Measurements from ENCODE around the gene GLS2.
A peak's percentile ranks its signal among the peaks of the same experiment; 100 is the strongest.
"Not testable (repeated sequence)": the region's sequence is repeated elsewhere in the genome, so short reads cannot be mapped to it uniquely, and the experiment has no call there.

GLS2 gene

GRCh38 chr12:56493409-56494105 is 5.6 kb upstream of the GLS2 start:
- not testable (repeated sequence) for DNase-seq (ENCODE audit: low read depth)

DNA sequence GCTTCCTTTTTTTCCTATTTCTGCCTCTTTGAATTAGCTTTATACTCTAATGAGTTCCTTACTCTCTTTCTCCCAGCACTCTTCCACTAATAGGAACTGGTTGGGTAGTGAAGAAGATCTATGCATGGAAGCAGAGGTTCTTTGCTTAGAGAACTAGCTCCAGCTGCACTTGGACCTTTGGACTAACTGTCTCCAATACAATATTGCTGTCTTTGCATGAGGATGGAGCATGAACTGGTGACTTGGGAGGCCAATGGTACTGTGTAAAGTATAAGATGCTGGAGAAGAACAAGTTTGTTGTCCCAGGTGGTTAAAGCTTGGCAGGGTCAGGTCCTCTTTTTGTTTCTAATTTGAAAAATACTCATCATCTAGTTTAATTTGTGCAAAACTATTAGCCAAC is 2.4 kb upstream of the GLS2 start:
- DNase-seq (ENCODE audit: low read depth) = no peak

- DNase-seq (ENCODE audit: low read depth) = no peak
These were observed 417 bp downstream of the GLS2 start for GRCh38 chr12:56487448-56488040.

DNA sequence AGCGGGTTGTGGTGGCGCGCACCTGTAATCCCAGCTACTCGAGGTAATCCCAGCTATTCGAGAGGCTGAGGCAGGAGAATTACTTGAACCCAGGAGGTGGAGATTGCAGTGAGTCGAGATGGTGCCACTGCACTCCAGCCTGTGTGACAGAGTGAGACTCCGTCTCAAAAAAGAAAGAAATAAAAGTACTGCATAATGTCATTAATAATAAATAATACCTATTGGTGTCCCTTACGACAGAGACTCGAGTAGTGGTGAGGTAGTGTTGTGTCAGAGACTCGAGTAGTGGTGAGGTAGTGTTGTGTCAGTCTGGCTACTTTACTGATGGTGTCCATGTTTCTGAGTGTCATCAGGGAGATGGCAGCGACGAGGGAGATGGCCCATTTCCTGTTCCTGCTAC is 1.3 kb downstream of the GLS2 start:
- DNase-seq (ENCODE audit: low read depth) = no peak

DNA sequence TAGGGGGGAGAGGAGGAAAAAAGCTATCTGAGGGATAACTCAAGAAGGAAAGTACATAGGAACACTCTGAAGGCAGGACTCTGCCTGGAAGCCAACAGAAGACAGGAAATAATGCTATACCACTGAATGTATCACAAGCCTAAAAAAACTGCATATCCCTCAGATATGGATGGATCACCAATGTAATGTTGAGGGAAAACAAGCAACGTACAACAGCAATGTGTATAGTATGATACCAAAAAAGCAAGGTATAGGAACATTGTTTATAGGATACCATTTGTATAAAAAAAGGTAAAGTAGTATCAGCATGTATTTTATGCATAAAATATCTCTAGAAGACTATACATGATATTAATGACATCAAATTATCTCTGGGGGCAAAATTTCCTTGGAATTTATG is 3.4 kb downstream of the GLS2 start:
- DNase-seq (ENCODE audit: low read depth) = no peak

GRCh38 chr12:56479625-56480024 is 8.3 kb downstream of the GLS2 start:
- DNase-seq (ENCODE audit: low read depth) = no peak

DNA sequence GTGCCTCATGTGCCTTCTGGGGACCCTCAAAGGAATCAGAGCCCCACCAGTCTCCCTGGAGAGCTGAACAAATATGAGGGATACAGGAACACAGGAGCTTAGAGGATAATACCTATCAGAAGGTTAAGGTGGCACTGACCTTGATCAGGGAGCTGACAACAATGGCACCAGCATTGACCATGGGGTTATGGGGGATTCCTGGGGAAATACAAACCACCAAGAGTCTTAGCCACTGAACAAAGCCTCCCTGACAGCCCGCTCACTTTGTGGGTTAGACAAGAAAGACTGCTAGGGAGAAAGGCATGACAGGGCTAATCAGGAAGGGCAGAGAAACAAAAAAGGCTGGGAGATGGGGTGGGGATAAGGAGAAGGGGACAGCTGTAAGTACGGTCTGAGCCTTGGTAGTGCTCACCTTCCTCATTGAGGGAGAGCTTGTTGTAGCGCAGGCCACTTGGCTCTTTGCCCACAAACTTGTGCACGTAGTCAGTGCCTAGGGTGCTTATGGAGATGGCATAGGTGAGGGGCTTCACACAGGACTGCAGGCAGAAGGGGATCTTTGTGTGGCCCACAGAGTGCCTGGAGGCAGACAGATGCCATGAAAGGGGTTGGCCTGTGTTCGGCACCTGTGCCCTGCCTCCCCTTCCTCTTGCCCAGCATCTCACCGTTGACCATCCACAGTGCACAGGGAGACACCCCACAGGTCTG is 10.3 kb downstream of the GLS2 start:
- no peak for DNase-seq (ENCODE audit: low read depth)

DNA sequence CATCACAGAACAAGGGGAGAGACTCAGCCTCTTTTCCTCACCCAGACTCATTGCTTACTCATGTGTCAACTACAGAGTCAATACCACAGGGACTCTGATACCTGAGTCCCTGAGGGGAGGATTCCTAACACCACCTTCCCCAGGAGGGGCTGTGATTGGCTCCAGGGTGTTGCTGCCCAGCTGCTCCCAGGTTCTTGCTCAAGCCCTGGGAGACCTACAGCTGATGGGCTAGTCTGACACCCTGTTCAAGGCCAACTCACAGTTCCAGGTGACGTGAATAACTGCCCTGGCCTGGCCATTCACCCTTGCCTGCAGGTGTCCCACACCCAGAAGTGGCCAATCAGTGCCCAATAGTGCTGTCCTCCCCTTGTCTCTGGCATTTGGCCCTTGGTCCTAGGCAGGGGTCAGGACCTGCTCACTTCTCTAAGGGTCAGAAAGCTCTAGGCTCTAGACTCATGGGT is 11.0 kb downstream of the GLS2 start:
- DNase-seq (ENCODE audit: low read depth) = no peak

- no peak for DNase-seq (ENCODE audit: low read depth)
These were observed 11.8 kb downstream of the GLS2 start for GRCh38 chr12:56476143-56476542.

DNA sequence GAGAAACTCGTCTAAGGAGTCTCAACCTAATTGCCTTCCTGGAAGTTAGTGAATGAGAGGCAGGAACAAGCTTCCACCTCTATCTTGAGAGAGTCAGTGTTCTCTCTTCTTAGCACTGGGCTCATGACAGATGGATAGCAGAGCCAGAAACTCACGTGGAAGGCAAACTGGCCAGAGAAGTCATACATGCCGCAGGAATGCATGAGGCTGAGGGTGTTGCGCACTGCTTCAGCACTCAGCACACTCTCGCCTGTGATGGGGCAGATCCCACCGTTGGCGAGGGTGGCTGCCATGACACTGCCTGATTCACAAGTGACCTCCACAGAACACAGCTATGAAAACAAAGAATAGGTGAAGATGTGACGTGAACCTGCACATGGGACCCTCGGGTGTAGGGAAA is 13.6 kb downstream of the GLS2 start:
- no peak for DNase-seq (ENCODE audit: low read depth)

- DNase-seq (ENCODE audit: low read depth) = no peak
These were observed 18.7 kb downstream of the GLS2 start for GRCh38 chr12:56469007-56469930.

DNA sequence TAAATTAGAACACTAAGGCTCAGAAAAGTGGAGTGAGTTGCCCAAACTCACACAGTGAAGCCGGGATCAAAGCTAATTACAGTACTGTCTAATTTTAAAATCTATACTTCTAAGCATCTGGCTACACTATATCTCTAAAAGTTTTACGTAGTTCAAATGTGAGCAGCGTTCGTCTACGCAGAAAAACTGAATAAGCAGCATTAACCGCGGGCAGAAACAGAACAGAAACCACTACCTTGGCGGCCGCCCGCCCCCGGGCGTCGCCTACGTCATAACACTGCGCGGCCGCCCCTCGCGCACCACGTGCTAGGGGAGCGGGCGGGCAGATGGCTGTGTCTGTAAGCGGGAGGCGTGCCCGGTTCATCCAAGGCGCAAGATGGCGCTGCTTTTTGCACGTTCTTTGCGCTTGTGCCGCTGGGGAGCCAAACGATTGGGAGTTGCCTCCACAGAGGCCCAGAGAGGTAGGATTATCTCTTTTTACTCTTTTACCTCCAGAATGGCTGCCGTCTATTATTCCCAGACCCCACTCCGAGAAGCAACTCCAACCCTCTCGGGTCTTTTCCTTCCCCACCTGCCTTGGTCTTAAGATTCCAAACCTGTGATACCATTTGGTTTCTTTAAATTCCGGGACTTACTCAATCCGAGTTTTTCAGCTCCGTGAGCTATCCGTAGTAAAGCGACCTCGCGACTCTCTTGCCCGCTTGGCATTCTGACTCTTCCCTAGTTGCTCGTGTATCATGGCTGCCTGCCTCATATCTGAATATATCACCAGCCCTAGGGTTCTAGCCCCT is 19.6 kb downstream of the GLS2 start, which contains the start of gene SPRYD4:
Gene SPRYD4 (plus strand): TSS at position 363 of the 791 bp plus-strand sequence. CDS start 14 bp downstream, at position 377.
- peak; percentile 86 for DNase-seq (ENCODE audit: low read depth)

DNA sequence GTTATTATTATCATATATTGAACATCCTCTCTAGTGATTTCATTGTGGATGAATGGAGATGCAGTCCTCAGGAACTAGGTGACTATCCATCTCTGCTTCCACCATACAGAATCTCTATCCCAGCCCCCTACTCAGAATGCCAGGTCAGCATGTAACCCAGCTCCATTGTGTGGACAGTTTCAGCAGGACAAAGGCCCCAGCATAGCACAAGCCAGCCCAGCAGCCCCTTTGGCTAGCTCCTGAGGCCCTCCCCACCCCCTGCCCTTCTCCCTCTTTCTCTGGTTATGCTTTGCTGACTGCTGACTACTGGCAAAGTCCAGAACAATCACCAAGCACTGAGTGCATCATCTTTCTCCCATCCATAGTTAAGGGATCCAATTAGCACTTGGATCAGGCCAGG is 25.4 kb downstream of the GLS2 start:
- no peak for DNase-seq (ENCODE audit: low read depth)

GRCh38 chr12:56461235-56462159 is 26.5 kb downstream of the GLS2 start:
- peak; percentile 23 for DNase-seq (ENCODE audit: low read depth)

DNA sequence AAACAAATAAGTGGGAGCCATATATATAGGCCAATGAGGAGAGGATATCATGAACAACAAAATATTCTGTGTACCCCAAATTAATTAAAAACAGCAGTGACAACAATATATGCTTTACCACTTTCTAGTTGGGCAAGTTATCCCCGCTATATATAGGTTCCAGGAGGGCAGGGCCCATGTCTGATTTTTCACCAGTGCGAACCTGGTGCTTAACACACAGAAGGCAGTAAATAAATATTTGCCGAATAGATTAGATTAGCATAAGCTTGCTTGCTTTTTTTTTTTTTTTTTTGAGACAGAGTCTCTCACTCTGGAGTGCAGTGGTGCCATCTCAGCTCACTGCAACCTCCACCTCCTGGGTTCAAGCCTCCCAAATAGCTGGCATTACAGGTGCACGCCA is 30.1 kb downstream of the GLS2 start:
- DNase-seq (ENCODE audit: low read depth) = no peak

- no peak for DNase-seq (ENCODE audit: low read depth)
These were observed 33.4 kb downstream of the GLS2 start, which contains the start of gene MIP for GRCh38 chr12:56454557-56454956. Gene MIP, minus strand, starts transcription at chr12:56454657. Its CDS starts 44 bp downstream, at chr12:56454613.

GRCh38 chr12:56451147-56451546 is 36.8 kb downstream of the GLS2 start:
- DNase-seq (ENCODE audit: low read depth) = no peak

DNA sequence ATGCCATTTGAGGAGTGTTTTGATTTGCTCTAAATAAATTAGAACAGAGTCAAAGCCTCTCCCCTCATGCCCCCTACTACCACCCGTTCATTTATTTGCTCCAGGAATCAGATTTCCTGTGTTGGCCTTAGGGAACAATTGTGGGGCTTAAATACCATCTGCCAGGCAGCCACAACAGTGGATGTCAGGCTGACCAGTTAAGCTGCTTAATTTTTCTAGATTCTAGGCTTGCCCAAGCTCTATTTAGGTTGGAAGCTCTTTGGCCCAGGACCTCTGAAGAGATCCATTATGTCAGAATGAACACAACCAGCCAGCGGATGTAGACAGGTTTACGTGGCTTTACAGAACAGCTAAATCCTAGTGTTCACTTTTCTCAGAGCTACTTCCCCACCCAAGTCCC is 37.7 kb downstream of the GLS2 start:
- no peak for DNase-seq (ENCODE audit: low read depth)

GRCh38 chr12:56449622-56449984 is 38.4 kb downstream of the GLS2 start:
- DNase-seq (ENCODE audit: low read depth) = no peak
